NCI-H1092 treated with DMSO at 0.1 percent for 48 hours (cell line): Measurements from ENCODE around the gene NLRP8.
"Not testable (repeated sequence)": the region's sequence is repeated elsewhere in the genome, so short reads cannot be mapped to it uniquely, and the experiment has no call there.

Source experiments
- DNase-seq: peaks from one replicate; lab custom pipeline; 2025; lab: John Stamatoyannopoulos, UW

The NLRP8 gene

GRCh38 chr19:55973982-55974381, 26.4 kb downstream of the NLRP8 start:
- DNase-seq: no peak

DNA sequence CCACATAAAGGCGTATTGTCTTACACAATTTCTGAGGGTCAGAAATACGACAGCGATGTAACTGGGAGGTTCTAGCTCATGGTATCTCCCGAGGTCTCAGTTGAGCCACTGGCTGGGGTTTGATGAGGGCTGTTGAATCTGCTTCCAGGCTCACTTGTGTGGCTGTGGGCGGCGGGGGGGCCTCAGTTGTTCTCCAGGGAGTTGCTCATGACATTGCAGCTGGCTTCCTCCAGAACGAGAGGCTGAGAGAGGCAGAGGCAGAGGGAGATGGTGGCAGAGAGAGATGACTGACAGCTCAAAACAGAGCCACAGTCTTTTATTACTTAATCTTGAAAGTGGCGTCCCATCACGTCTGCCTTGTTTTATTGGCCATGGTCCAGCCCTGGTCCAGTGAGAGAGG, 32.8 kb downstream of the NLRP8 start:
- no peak for DNase-seq

DNA sequence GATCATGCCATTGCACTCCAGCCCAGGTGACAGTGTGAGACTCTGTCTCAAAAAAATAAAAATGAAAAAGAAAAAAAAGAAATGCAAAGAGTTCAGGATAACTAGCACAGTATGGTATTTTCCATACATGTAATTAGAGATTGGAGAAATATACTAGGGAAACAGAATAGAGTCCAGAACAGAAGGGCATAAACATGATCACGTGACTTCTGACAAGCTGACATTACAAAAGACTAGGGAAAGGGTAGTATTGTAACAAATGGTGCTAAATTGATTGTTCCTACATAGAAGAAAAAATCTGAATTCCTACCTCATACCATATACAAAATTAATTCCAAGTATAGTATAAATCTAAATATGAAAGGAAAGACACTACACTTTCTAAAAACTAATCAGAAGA, 37.6 kb downstream of the NLRP8 start:
- DNase-seq: no peak

GRCh38 chr19:55986487-55986886, 38.9 kb downstream of the NLRP8 start, which contains the start of gene NLRP5:
Gene NLRP5 (plus strand): TSS chr19:55986775.
- no peak for DNase-seq

- DNase-seq: no peak
Measured at GRCh38 chr19:55990831-55991230, 43.2 kb downstream of the NLRP8 start.

DNA sequence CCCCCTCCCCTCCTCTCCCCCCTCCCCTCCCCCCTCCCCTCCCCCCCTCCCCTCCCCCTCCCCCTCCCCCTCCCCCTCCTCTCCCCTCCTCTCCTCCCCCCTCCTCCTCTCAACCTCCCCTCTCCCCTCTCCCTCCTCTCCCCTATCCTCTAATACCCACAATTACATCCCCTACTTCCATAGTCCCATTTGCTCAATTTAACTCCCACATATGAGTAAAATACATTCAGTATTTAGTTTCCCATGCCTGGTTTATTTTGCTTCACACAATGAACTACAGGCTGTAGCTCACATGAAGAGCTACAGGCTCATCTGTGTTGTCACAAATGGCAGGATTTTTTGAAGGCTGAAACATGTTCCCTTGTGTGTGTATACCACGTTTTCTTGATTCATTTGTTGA, 45.9 kb downstream of the NLRP8 start:
- DNase-seq: no peak

GRCh38 chr19:56014765-56015164, 67.1 kb downstream of the NLRP8 start:
- DNase-seq: no peak

GRCh38 chr19:56015756-56016155, 68.1 kb downstream of the NLRP8 start:
- DNase-seq: no peak

DNA sequence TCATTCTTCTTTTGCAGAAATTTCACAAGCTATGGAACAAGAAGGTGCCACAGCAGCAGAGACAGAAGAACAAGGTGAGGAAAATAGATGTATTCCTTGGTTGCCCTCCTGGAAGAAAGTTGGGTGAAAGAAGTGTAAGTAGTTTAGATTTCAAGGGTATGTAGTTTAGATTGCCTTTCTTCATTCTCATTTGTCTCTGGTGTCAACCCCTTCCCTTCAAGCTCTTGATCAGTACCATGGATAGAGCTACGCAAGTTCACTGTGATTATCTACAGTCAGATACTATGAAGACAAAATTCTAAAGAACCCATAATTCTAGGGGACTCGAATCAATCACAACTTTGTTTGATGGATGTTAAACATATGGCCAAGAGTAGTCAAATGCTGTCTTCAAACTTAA, 71.7 kb downstream of the NLRP8 start:
- DNase-seq: not testable (repeated sequence)

- not testable (repeated sequence) for DNase-seq
Measured at GRCh38 chr19:56020355-56020975, 72.8 kb downstream of the NLRP8 start.

GRCh38 chr19:56026769-56027168, 79.1 kb downstream of the NLRP8 start:
- DNase-seq: no peak
